ENCODE data around the gene JPT1.

GRCh38 chr17:75109046-75109406 is 45.3 kb downstream of the JPT1 start:
- TF ChIP-seq POLR2AphosphoS5 (IDR thresholded peaks at IDR 0.05; ENCODE audit: low read depth, low read length) (no peak), POLR2A (IDR thresholded peaks at IDR 0.05; ENCODE audit: low read depth, low read length) (no peak), TAF1 (IDR thresholded peaks at IDR 0.05; ENCODE audit: borderline replicate concordance, low read depth, low read length) (no peak)
